Tibial artery (tissue), 4 donors: ENCODE data around the gene SCN5A.

ENCODE experiments used
- DNase-seq, 2 donors: peaks; one replicate each; pipeline ENCODE4 v3.0.0-alpha.2; 2019
- H3K27ac ChIP-seq, 2 donors: fragments of 200-600 bp; sonication (generic) in 1 of 2; 1 replicate in 1 of 2; 2 replicates in 1 of 2; pipeline ENCODE4 v1.5.1; 2018 to 2019; ENCODE audit warnings: mild to moderate bottlenecking in 1 of 2
- H3K27me3 ChIP-seq, 2 donors: fragments of 200-600 bp; sonication (generic) in 1 of 2; one replicate each; pipeline versions ENCODE4 v1.5.1 to v1.6.0; 2016 to 2019
- H3K36me3 ChIP-seq, 3 donors: fragments of 200-600 bp; sonication (generic) in 2 of 3; one replicate each; pipeline ENCODE4 v1.5.1; 2016 to 2019; ENCODE audit warnings: mild to moderate bottlenecking in 2 of 3
- H3K4me1 ChIP-seq, 4 donors: fragments of 200-600 bp; sonication (generic) in 2 of 4; 1 replicate in 3 of 4; 2 replicates in 1 of 4; pipeline ENCODE4 v1.5.1; 2016 to 2019
- H3K4me3 ChIP-seq, 2 donors: fragments of 200-600 bp; sonication (generic) in 1 of 2; 1 replicate in 1 of 2; 2 replicates in 1 of 2; pipeline ENCODE4 v1.5.1; 2018 to 2019; ENCODE audit warnings: mild to moderate bottlenecking in 2 of 2
- H3K9me3 ChIP-seq, 3 donors: fragments of 200-600 bp; sonication (generic) in 1 of 3; one replicate each; pipeline ENCODE4 v1.5.1; 2016 to 2019
- CTCF ChIP-seq, 2 experiments: fragments of 200-600 bp in 1 of 2; fragments of 450-650 bp in 1 of 2; IDR thresholded peaks; one replicate each; pipeline ENCODE4 v1.5.1; 2017 to 2019; ENCODE audit warnings: antibody characterized with exemption in 2 of 2, mild to moderate bottlenecking in 1 of 2, moderate library complexity in 1 of 2
- intact Hi-C: fragments of 100-400 bp; cut with DNase I; formaldehyde crosslinking; loops from one replicate; pipeline ENCODE4 v1.15.0; 2023; ENCODE audit warnings: low total_unique reads

The SCN5A gene

GRCh38 chr3:38617137-38617536, 32.4 kb downstream of the SCN5A start:
- no peak for DNase-seq
- Histone ChIP-seq H3K4me3 (no peak overlapping the region), H3K27ac (no peak overlapping the region), H3K9me3 (no peaks in the 10 kb centered on the region), H3K27me3 (no peaks in the 10 kb centered on the region), H3K36me3 (no peaks in the 10 kb centered on the region), H3K4me1 (no peaks in the 10 kb centered on the region)
- intact Hi-C loops, result no loop called here
- TF ChIP-seq CTCF (IDR thresholded peaks at IDR 0.05), result no peak

- TF ChIP-seq CTCF (IDR thresholded peaks at IDR 0.05), result no peak
- intact Hi-C loops, result no loop called here
- no peaks in the 10 kb centered on the region for H3K9me3 ChIP-seq
- H3K27ac ChIP-seq, result no peak overlapping the region
- H3K4me1 ChIP-seq, result no peaks in the 10 kb centered on the region
- no peak overlapping the region for H3K4me3 ChIP-seq
- DNase-seq, result no peak
- no peaks in the 10 kb centered on the region for H3K27me3 ChIP-seq
- no peaks in the 10 kb centered on the region for H3K36me3 ChIP-seq
Observed at GRCh38 chr3:38616658-38617057, 32.8 kb downstream of the SCN5A start.

GRCh38 chr3:38616111-38616510, 33.4 kb downstream of the SCN5A start:
- H3K27me3 ChIP-seq, result no peaks in the 10 kb centered on the region
- H3K4me1 ChIP-seq, result no peaks in the 10 kb centered on the region
- no peaks in the 10 kb centered on the region for H3K9me3 ChIP-seq
- no peaks in the 10 kb centered on the region for H3K36me3 ChIP-seq
- DNase-seq, result peak in 1 of 2 donors; percentile 31
- no peak overlapping the region for H3K4me3 ChIP-seq
- intact Hi-C loops, result no loop called here
- TF ChIP-seq CTCF (IDR thresholded peaks at IDR 0.05), result no peak
- H3K27ac ChIP-seq, result no peak overlapping the region

GRCh38 chr3:38614651-38615352, 34.7 kb downstream of the SCN5A start:
- no peaks in the 10 kb centered on the region for H3K36me3 ChIP-seq
- intact Hi-C loops, result no loop called here
- no peak for TF ChIP-seq CTCF (IDR thresholded peaks at IDR 0.05)
- peak in 1 of 2 donors; percentile 60 for DNase-seq
- no peak overlapping the region for H3K27ac ChIP-seq
- no peaks in the 10 kb centered on the region for H3K4me1 ChIP-seq
- H3K4me3 ChIP-seq, result no peak overlapping the region
- no peaks in the 10 kb centered on the region for H3K27me3 ChIP-seq
- H3K9me3 ChIP-seq, result no peaks in the 10 kb centered on the region

- Histone ChIP-seq H3K4me1 (no peaks in the 10 kb centered on the region), H3K4me3 (no peak overlapping the region), H3K27me3 (no peaks in the 10 kb centered on the region), H3K36me3 (no peaks in the 10 kb centered on the region), H3K9me3 (no peaks in the 10 kb centered on the region), H3K27ac (no peak overlapping the region)
- intact Hi-C loops, result no loop called here
- DNase-seq, result peak in 1 of 2 donors; percentile 39
- TF ChIP-seq CTCF (IDR thresholded peaks at IDR 0.05), result no peak
Observed at GRCh38 chr3:38614091-38614490, 35.4 kb downstream of the SCN5A start.

GRCh38 chr3:38613426-38613825, 36.1 kb downstream of the SCN5A start:
- Histone ChIP-seq H3K4me1 (no peaks in the 10 kb centered on the region), H3K9me3 (no peaks in the 10 kb centered on the region), H3K27ac (no peak overlapping the region), H3K4me3 (no peak overlapping the region), H3K36me3 (no peaks in the 10 kb centered on the region), H3K27me3 (no peaks in the 10 kb centered on the region)
- TF ChIP-seq CTCF (IDR thresholded peaks at IDR 0.05), result no peak
- peak in 1 of 2 donors; percentile 24 for DNase-seq
- intact Hi-C loops, result no loop called here
